ENCODE data around the gene ZNRF2.
"Not testable (repeated sequence)": the region's sequence is repeated elsewhere in the genome, so short reads cannot be mapped to it uniquely, and the experiment has no call there.

ZNRF2 gene

GRCh38 chr7:30260246-30260768, 24.1 kb upstream of the ZNRF2 start:
- no peak for DNase-seq (ENCODE audit: low read depth in 2 of 2, low spot score in 1 of 2)

- no peak for DNase-seq (ENCODE audit: low read depth in 2 of 2, low spot score in 1 of 2)
These were observed 21.2 kb upstream of the ZNRF2 start for GRCh38 chr7:30263090-30263710.

- no peak for DNase-seq (ENCODE audit: low read depth in 2 of 2, low spot score in 1 of 2)
These were observed 20.3 kb upstream of the ZNRF2 start for GRCh38 chr7:30264052-30264451.

- not testable (repeated sequence) for DNase-seq (ENCODE audit: low read depth in 2 of 2, low spot score in 1 of 2)
These were observed 19.2 kb upstream of the ZNRF2 start for GRCh38 chr7:30265189-30265588.

GRCh38 chr7:30266686-30267085, 17.7 kb upstream of the ZNRF2 start:
- DNase-seq (ENCODE audit: low read depth in 2 of 2, low spot score in 1 of 2): no peak

GRCh38 chr7:30268586-30268985, 15.8 kb upstream of the ZNRF2 start:
- DNase-seq (ENCODE audit: low read depth in 2 of 2, low spot score in 1 of 2): no peak

GRCh38 chr7:30269490-30269889, 14.9 kb upstream of the ZNRF2 start:
- DNase-seq (ENCODE audit: low read depth in 2 of 2, low spot score in 1 of 2): no peak

- DNase-seq (ENCODE audit: low read depth in 2 of 2, low spot score in 1 of 2): no peak
These were observed 13.5 kb upstream of the ZNRF2 start for GRCh38 chr7:30270921-30271320.

GRCh38 chr7:30272126-30272525, 12.3 kb upstream of the ZNRF2 start:
- no peak for DNase-seq (ENCODE audit: low read depth in 2 of 2, low spot score in 1 of 2)

GRCh38 chr7:30273552-30273951, 10.8 kb upstream of the ZNRF2 start:
- DNase-seq (ENCODE audit: low read depth in 2 of 2, low spot score in 1 of 2): no peak

GRCh38 chr7:30274641-30275040, 9.8 kb upstream of the ZNRF2 start:
- DNase-seq (ENCODE audit: low read depth in 2 of 2, low spot score in 1 of 2): no peak

- DNase-seq (ENCODE audit: low read depth in 2 of 2, low spot score in 1 of 2): peak in 1 of 2 donors; percentile 39
These were observed 8.0 kb upstream of the ZNRF2 start for GRCh38 chr7:30276203-30276900.

GRCh38 chr7:30278376-30278775, 6.0 kb upstream of the ZNRF2 start:
- no peak for DNase-seq (ENCODE audit: low read depth in 2 of 2, low spot score in 1 of 2)

GRCh38 chr7:30278849-30279652, 5.3 kb upstream of the ZNRF2 start:
- no peak for DNase-seq (ENCODE audit: low read depth in 2 of 2, low spot score in 1 of 2)

GRCh38 chr7:30279653-30279904, 4.8 kb upstream of the ZNRF2 start:
- DNase-seq (ENCODE audit: low read depth in 2 of 2, low spot score in 1 of 2): no peak

GRCh38 chr7:30280631-30281030, 3.8 kb upstream of the ZNRF2 start:
- DNase-seq (ENCODE audit: low read depth in 2 of 2, low spot score in 1 of 2): no peak

- DNase-seq (ENCODE audit: low read depth in 2 of 2, low spot score in 1 of 2): no peak
These were observed 3.1 kb upstream of the ZNRF2 start for GRCh38 chr7:30281263-30281662.

GRCh38 chr7:30281791-30282190, 2.6 kb upstream of the ZNRF2 start:
- DNase-seq (ENCODE audit: low read depth in 2 of 2, low spot score in 1 of 2): no peak

- DNase-seq (ENCODE audit: low read depth in 2 of 2, low spot score in 1 of 2): no peak
These were observed 1.7 kb upstream of the ZNRF2 start for GRCh38 chr7:30282735-30283134.

GRCh38 chr7:30285067-30285535, 704 bp downstream of the ZNRF2 start:
- DNase-seq (ENCODE audit: low read depth in 2 of 2, low spot score in 1 of 2): no peak

GRCh38 chr7:30285536-30286284, 1.3 kb downstream of the ZNRF2 start:
- DNase-seq (ENCODE audit: low read depth in 2 of 2, low spot score in 1 of 2): peak in 1 of 2 donors; percentile 19
